UCSD-AML1 (cell line): Measurements from ENCODE around the gene RMDN2.

Source experiments
- DNase-seq: peaks from one replicate; lab custom pipeline; 2025; ENCODE audit not compliant: unreplicated experiment; lab: John Stamatoyannopoulos, UW

The RMDN2 gene

GRCh38 chr2:37897511-37897910 lies 27.6 kb upstream of the RMDN2 start:
- no peak for DNase-seq

GRCh38 chr2:37898448-37898847 lies 26.6 kb upstream of the RMDN2 start:
- DNase-seq = no peak

GRCh38 chr2:37902991-37903390 lies 22.1 kb upstream of the RMDN2 start:
- no peak for DNase-seq

GRCh38 chr2:37904425-37904824 lies 20.7 kb upstream of the RMDN2 start:
- no peak for DNase-seq

- no peak for DNase-seq
Observed at GRCh38 chr2:37904993-37905392, 20.1 kb upstream of the RMDN2 start.

GRCh38 chr2:37906131-37906530 lies 19.0 kb upstream of the RMDN2 start:
- DNase-seq = no peak

- DNase-seq = no peak
Observed at GRCh38 chr2:37907501-37908225, 17.4 kb upstream of the RMDN2 start.

GRCh38 chr2:37911296-37911873 lies 13.7 kb upstream of the RMDN2 start:
- no peak for DNase-seq

- no peak for DNase-seq
Observed at GRCh38 chr2:37912056-37912455, 13.0 kb upstream of the RMDN2 start.

- no peak for DNase-seq
Observed at GRCh38 chr2:37912616-37913015, 12.5 kb upstream of the RMDN2 start.

GRCh38 chr2:37914340-37914739 lies 10.7 kb upstream of the RMDN2 start:
- no peak for DNase-seq

- no peak for DNase-seq
Observed at GRCh38 chr2:37915773-37916172, 9.3 kb upstream of the RMDN2 start.

GRCh38 chr2:37916512-37917082 lies 8.5 kb upstream of the RMDN2 start:
- DNase-seq = no peak

GRCh38 chr2:37917281-37918228 lies 7.5 kb upstream of the RMDN2 start:
- no peak for DNase-seq

GRCh38 chr2:37918742-37919186 lies 6.3 kb upstream of the RMDN2 start:
- no peak for DNase-seq

- DNase-seq = no peak
Observed at GRCh38 chr2:37919631-37920032, 5.5 kb upstream of the RMDN2 start.

- no peak for DNase-seq
Observed at GRCh38 chr2:37920570-37920969, 4.5 kb upstream of the RMDN2 start.

GRCh38 chr2:37921781-37922180 lies 3.3 kb upstream of the RMDN2 start:
- DNase-seq = no peak

GRCh38 chr2:37923308-37924055 lies 1.6 kb upstream of the RMDN2 start:
- no peak for DNase-seq

- no peak for DNase-seq
Observed at GRCh38 chr2:37926635-37927034, 1.5 kb downstream of the RMDN2 start.

- no peak for DNase-seq
Observed at GRCh38 chr2:37928377-37928776, 3.3 kb downstream of the RMDN2 start.
